ENCODE measurements around the gene SLC25A21.
"Not testable (repeated sequence)": the region's sequence is repeated elsewhere in the genome, so short reads cannot be mapped to it uniquely, and the experiment has no call there.

SLC25A21 gene

GRCh38 chr14:36863271-36863670 is 309.1 kb downstream of the SLC25A21 start:
- no peak for DNase-seq (ENCODE audit: low spot score)

- not testable (repeated sequence) for DNase-seq (ENCODE audit: low spot score)
These were observed 310.2 kb downstream of the SLC25A21 start for GRCh38 chr14:36862237-36862636.

DNA sequence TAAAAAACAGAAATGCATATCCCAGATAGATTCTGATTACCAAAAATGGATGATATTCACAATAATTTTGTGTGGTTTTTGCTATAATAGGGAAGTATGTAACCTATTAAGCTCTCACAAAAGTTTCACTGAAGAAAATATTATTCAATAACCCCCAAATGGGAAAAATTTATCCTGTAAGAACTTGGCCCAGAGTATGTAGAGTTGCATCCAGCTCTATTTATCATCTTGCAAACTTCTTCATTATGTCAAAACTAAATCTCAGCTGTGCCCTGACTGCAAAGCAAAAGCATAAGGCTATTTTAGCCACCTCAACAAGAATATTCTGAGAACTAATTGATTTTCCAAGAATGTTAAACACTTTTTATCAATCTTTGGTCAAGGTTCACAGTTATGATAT is 311.6 kb downstream of the SLC25A21 start:
- no peak for DNase-seq (ENCODE audit: low spot score)

DNA sequence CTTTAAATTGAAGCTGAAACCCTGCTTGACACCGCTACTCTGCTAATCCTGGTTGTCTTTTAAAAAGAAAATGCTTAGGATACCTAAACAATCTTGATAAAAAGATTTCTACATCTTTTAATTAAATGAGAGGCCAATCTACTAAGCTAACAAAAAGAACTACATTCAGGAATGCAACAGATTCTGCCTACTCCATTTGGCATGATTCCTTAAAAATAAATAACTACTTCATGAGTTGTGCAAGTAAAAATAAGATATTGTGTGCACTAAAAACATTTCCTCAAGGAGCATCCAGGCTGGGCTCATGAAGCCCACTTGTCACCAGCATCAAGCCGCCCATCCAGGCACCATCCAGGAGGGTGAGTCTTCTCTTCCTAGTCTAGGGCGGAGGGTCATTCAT is 313.3 kb downstream of the SLC25A21 start:
- DNase-seq (ENCODE audit: low spot score), result no peak

DNA sequence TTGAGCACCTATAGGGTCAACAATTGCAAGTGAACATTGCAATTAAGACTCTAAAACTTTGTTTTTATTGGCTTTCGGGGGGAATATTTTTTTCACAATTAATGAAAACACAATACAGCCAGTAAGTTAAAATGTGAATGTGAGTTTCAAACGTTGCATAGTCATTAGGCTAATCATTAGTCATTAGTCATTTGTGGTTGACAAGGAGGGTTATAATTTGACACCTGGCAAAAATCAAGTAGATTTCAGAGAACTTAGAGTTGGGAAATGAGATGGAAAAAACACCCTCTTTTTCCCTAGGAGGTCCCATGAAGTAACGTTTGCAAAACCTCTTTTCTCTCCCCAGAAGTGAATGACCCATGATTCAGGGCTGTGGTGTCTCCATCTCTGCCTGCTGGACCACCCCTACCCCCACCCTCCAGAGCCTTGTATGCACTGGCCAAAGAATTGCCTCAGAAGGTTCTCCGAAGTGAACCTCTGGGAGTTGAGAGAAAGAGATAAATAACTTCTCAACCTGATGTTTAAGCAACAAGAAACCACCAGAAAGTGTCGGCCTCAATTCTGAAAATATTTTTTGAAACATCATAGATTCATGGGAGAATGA is 314.5 kb downstream of the SLC25A21 start:
- no peak for DNase-seq (ENCODE audit: low spot score)

GRCh38 chr14:36857136-36857535 is 315.3 kb downstream of the SLC25A21 start:
- DNase-seq (ENCODE audit: low spot score), result no peak

- DNase-seq (ENCODE audit: low spot score), result no peak
These were observed 316.1 kb downstream of the SLC25A21 start for GRCh38 chr14:36856095-36856878.

GRCh38 chr14:36855396-36855795 is 317.0 kb downstream of the SLC25A21 start:
- DNase-seq (ENCODE audit: low spot score), result no peak

DNA sequence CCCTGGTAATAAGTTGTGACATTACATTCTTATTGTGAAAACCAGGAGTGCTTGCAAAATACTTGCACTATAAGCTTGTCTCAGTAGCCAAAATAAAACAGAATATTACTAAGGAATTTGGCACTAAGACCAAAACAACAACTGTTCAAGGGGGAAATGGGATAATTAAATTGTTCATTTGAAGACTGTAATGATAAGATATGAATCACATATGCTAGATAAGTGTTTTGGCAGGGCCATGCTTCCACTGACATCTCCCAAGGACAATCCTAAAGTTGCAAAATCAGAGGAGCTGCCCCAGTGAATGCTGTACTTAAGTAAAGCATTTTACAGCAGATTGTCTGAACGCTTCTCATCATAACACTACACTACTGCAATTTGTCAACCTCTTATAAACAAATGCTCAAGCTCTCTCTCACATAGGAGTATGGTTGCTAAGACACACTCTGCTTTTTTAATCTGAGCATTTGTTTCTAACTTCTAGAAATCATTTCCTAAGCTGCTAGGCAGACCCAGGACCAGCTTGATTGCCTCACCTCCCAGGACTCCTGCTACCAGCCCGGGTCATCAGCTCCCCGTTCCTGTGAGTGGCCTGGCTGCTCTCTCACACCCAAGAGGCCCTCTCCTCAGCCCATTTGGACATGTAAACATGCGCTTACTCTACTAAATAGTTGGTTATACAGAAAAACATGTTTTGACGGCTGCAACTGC is 319.3 kb downstream of the SLC25A21 start:
- no peak for DNase-seq (ENCODE audit: low spot score)

GRCh38 chr14:36848213-36848612 is 324.2 kb downstream of the SLC25A21 start:
- no peak for DNase-seq (ENCODE audit: low spot score)

- DNase-seq (ENCODE audit: low spot score), result no peak
These were observed 325.0 kb downstream of the SLC25A21 start for GRCh38 chr14:36847366-36847765.

- DNase-seq (ENCODE audit: low spot score), result no peak
These were observed 326.9 kb downstream of the SLC25A21 start for GRCh38 chr14:36845356-36846012.

- DNase-seq (ENCODE audit: low spot score), result no peak
These were observed 327.8 kb downstream of the SLC25A21 start for GRCh38 chr14:36844443-36845195.

GRCh38 chr14:36843410-36843809 is 329.0 kb downstream of the SLC25A21 start:
- no peak for DNase-seq (ENCODE audit: low spot score)

DNA sequence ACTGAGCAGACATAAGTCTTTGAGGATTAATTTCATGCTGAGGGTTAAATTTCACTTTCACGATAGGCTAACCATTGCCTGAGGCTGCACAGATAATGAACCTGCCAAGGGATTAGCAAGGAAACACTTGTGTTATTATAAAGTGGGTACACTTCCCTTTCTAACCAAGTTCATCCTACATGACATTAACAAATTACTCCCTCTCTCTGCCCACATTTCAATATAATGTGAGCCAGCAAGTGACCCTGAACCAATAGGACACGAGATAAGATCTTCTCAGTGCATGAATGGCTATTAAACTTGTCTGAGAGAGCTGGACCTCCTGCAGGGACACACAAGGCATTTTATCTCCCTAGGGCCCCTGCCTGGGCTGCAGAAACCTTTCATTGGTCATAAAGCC is 337.3 kb downstream of the SLC25A21 start:
- DNase-seq (ENCODE audit: low spot score), result no peak

DNA sequence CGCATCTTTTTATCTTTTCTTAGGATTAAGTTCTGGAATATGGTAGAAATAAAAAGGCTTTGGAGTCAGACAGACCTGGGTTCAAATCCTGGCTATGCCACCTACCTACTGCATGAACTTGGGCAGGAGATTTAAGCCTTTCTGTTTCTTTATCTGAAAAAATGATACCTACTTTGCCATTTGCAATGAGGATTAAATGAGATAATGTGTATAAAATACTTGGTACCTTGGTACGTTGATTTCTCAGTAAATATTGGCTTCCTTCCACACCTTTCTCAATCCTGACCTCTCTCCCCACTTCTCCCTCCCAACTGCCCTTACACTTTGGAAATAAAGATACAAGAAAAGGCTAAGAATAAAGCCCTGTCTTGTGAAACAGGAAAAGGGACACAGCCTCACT is 338.1 kb downstream of the SLC25A21 start:
- DNase-seq (ENCODE audit: low spot score), result no peak

DNA sequence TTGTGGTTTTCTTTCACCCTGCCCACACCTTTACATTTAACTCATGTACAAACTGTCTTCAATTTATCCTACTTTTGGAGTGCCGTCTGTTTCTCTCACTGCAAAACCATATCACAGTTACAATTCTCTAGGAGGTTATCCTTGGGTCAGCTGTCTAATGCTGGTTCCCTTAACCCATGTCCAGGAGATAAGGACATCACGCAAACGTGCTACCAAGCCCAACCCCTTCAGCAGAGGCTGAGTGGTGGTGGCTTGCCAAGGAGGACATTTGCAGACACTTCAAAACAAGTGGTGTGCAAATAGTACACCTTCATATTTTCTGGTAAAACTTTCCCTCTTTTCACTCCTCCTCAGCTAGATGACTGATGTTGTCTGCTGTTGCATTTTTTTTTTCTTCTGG is 342.9 kb downstream of the SLC25A21 start:
- no peak for DNase-seq (ENCODE audit: low spot score)

GRCh38 chr14:36827861-36828260 is 344.5 kb downstream of the SLC25A21 start:
- no peak for DNase-seq (ENCODE audit: low spot score)

- no peak for DNase-seq (ENCODE audit: low spot score)
These were observed 345.8 kb downstream of the SLC25A21 start for GRCh38 chr14:36826614-36827013.

DNA sequence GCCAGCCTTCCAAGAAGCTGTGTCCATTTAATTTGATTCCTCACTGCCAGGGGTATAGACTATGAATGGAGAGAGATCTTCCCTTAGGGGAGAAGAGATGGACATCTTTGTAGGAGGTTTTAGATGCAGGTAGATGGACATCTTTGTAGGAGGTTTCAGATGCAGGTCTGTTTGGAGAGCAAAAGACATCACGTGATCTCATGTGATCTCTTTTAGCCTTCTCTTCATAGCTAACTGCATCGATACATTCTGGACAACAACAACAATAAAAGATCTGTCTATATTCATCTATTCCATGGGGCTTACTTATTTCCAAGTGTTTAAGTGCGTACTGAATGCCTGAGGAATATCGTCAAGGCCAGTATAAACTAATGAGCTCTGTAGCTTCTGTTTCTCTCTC is 347.6 kb downstream of the SLC25A21 start:
- no peak for DNase-seq (ENCODE audit: low spot score)

- DNase-seq (ENCODE audit: low spot score), result no peak
These were observed 348.8 kb downstream of the SLC25A21 start for GRCh38 chr14:36823651-36824050.

GRCh38 chr14:36822685-36823084 is 349.7 kb downstream of the SLC25A21 start:
- no peak for DNase-seq (ENCODE audit: low spot score)

Data from hematopoietic multipotent progenitor cell treated with erythropoietin and hydrocortisone succinate and interleukin-3 and kit ligand, for 17 days (in vitro differentiated cells).